ENCODE results near the gene TGFBR3. TPM values are rescaled to one million over a fixed set of nuclear protein-coding genes. Genes with fewer than 3 reads are reported as not detected.

The TGFBR3 gene
- total RNA-seq, 1 experiment from 2014 or later, result 2.4 TPM

- DNase-seq, result no peak
Observed at GRCh38 chr1:91818713-91818975, 67.3 kb downstream of the TGFBR3 start.

More at GRCh38 chr1:91818713-91818975, 67.3 kb downstream of the TGFBR3 start:
- no peak overlapping the region for H2BK120ac ChIP-seq (ENCODE audit: low read depth, low read length, poor library complexity, severe bottlenecking)
- H4K20me1 ChIP-seq (ENCODE audit: control insufficient read depth, insufficient read depth, insufficient read length), result no peaks in the 10 kb centered on the region
- H2AFZ ChIP-seq (ENCODE audit: low read length), result no peak overlapping the region
- H4K8ac ChIP-seq (replicated peaks; ENCODE audit: insufficient read length, low read depth, low read length), result no peak overlapping the region
- H3K27ac Mint-ChIP-seq, result peak overlapping the region in 2 of 3 experiments; percentile 38 to 58; a peak in 2 of 7 replicates
- no peaks in the 10 kb centered on the region; the same call in none of the 2 replicates for H3K4me1 ChIP-seq (ENCODE audit: insufficient read depth, low read length)
- no peaks in the 10 kb centered on the region for H3K79me1 ChIP-seq (ENCODE audit: insufficient read depth, low read depth, low read length, poor library complexity, severe bottlenecking)
- H3K4me1 Mint-ChIP-seq, result peaks cover 7 to 20% of the 10 kb centered on the region in 2 experiments
- H2AK5ac ChIP-seq (ENCODE audit: insufficient read length, low read length), result no peak overlapping the region
- no CpG with 5 or more reads among the region's 1 CpG for WGBS (ENCODE audit: extremely low coverage, insufficient read length, low lambda C conversion rate)
- no peak overlapping the region for H4K91ac ChIP-seq (ENCODE audit: insufficient read length, low read depth, low read length)
- H3K9ac ChIP-seq (ENCODE audit: extremely low read depth, insufficient read length, low read length), result no peak overlapping the region
- no peak overlapping the region for H2BK15ac ChIP-seq (ENCODE audit: low read depth, low read length)
- H3K27me3 ChIP-seq (ENCODE audit: insufficient read depth, low read length), result no peaks in the 10 kb centered on the region
- H3K9me3 ChIP-seq (ENCODE audit: control insufficient read depth, low read depth, low read length), result no peaks in the 10 kb centered on the region
- no peak overlapping the region for H3K18ac ChIP-seq (ENCODE audit: insufficient read length, low read depth, low read length)
- no peak overlapping the region for H3K4me3 Mint-ChIP-seq
- no peak overlapping the region for H3K56ac ChIP-seq (ENCODE audit: insufficient read length, low read depth, low read length)
- no peak overlapping the region for H2BK20ac ChIP-seq (ENCODE audit: low read depth, low read length, poor library complexity, severe bottlenecking)
- no peak overlapping the region for H3K23ac ChIP-seq (ENCODE audit: insufficient read length, low read depth, low read length)
- H2BK5ac ChIP-seq (ENCODE audit: insufficient read length, low read length), result no peak overlapping the region
- no peaks in the 10 kb centered on the region for H3K79me2 ChIP-seq (ENCODE audit: insufficient read depth, low read length)
- H3K23me2 ChIP-seq (ENCODE audit: insufficient read length, low read depth, low read length, poor library complexity, severe bottlenecking), result no peaks in the 10 kb centered on the region
- H3K4me2 ChIP-seq (ENCODE audit: insufficient read depth, insufficient read length, low read length), result no peak overlapping the region
- no peak overlapping the region for H3T11ph ChIP-seq (ENCODE audit: low read length)
- no peaks in the 10 kb centered on the region for H3K27me3 Mint-ChIP-seq (ENCODE audit: low read depth)
- no peak overlapping the region for H2BK12ac ChIP-seq (ENCODE audit: insufficient read length, low read depth, low read length)
- H3K9me3 Mint-ChIP-seq, result no peaks in the 10 kb centered on the region
- no peak overlapping the region for H3K14ac ChIP-seq (ENCODE audit: insufficient read depth, low read length)
- H3K4ac ChIP-seq (ENCODE audit: low read depth, low read length), result no peak overlapping the region
- no peak overlapping the region for H4K5ac ChIP-seq (ENCODE audit: insufficient read length, low read depth, low read length)
- H3K27ac ChIP-seq (ENCODE audit: insufficient read length, low read depth, low read length), result no peak overlapping the region
- TF ChIP-seq CTCF (conservative IDR thresholded peaks at IDR 0.05), result no peak
- no peaks in the 10 kb centered on the region for H3K36me3 Mint-ChIP-seq (ENCODE audit: insufficient read depth in 1 of 3, low read depth in 3 of 3)
